Stimulated activated CD8-positive, alpha-beta memory T cell treated with anti-CD3 and anti-CD28 coated beads, Interleukin-12 subunit alpha, Interleukin-12 subunit beta, amount 100 ng/mL, for 24 hours (primary cell): ENCODE measurements around the gene SGTA.
"Not testable (repeated sequence)": the region's sequence is repeated elsewhere in the genome, so short reads cannot be mapped to it uniquely, and the experiment has no call there.

ENCODE experiments used
- DNase-seq: peaks from one replicate; pipeline ENCODE4 v3.0.0-alpha.2; 2020; ENCODE audit errors: extremely low read depth

Gene SGTA

DNA sequence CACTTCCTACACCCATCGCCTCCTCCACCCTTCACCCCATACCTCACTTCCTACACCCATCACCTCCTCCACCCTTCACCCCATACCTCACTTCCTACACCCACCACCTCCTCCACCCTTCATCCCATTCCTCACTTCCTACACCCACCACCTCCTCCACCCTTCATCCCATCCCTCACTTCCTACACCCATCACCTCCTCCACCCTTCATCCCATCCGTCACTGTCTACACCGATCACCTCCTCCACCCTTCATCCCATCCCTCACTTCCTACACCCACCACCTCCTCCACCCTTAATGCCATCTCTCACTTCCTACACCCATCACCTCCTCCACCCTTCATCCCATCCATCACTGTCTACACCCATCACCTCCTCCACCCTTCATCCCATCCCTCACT, 69.9 kb downstream of the SGTA start:
- not testable (repeated sequence) for DNase-seq

DNA sequence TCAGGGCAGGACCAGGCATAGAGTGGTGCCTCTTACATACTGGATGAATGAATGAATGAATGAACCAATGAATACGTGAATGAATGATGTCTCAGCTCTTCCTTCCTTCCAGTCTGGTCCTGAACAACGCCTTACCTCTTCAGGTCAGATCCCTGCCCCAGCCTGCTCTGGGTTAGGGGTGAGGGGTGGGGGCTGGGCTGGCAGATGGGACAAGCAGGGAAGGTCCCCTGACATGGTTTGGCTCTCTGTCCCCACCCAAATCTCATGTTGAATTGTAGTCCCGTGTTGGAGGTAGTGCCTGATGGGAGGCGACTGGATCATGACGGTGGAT, 71.2 kb downstream of the SGTA start:
- no peak for DNase-seq

DNA sequence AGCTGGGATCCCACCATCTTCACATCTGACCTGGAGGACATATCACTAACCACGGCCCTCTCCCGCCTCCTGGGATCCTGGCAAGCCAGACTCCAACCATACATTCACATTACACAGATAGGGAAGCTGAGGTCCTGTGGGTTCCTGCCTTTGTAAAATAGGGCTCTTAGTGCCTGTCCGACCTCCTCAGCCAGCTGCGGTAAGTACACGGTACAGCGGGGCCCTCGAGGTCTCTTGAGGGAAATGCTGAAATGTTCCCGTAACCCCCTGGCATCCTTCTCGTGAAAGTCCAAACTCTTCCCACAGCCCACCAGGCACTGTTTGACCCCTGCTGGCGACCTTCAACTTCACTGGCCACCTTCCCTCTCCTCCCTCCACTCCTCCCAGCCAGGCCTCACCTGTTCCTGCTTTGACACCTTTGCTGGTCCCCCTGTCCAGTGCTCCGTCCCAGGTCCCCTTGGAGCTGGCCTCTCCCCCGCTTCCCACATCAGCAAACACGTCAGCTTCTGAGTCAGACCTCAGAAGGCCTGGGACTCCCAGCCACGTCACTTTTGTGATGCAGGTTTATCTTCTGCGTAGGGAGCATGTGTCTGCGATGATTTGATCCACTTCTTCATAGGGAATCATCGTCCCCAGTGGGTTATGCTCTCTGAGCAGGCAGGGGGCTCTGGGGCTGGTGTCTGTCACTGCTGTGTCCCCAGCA, 71.8 kb downstream of the SGTA start:
- DNase-seq = no peak

DNA sequence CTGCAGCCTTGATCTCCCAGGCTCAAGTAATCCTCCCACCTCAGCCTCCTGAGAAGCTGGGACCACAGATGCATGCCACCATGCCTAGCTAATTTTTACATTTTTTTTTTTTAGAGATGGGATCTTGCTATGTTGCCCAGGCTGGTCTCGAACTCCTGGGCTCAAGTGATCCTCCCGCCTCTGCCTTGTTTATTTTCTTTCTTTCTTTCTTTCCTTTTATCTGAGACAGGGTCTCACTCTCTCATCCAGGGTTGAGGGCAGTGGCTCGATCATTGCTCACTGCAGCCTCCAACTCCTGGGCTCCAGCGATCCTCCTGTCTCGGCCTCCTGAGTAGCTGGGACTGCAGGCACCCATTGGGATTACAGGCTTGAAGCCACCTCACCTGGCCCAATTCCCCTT, 76.8 kb downstream of the SGTA start:
- no peak for DNase-seq
